SU-DHL-6 (cell line): Measurements from ENCODE around the gene SPINDOC.

Source experiments
- CTCF ChIP-seq: fragments of 200-600 bp; sonication (generic); IDR thresholded peaks from one replicate; pipeline ENCODE4 v1.5.1; 2017; ENCODE audit warnings: antibody characterized with exemption, mild to moderate bottlenecking, low read length, moderate library complexity; ENCODE audit not compliant: insufficient read depth, poor library complexity, severe bottlenecking
- EZH2phosphoT487 ChIP-seq: fragments of 200-600 bp; sonication (generic), shearing (Covaris generic); conservative IDR thresholded peaks from 2 replicates; pipeline ENCODE4 v1.6.1; 2018; ENCODE audit warnings: mild to moderate bottlenecking, antibody characterized with exemption, low read length, moderate library complexity, mixed read lengths

GRCh38 chr11:63785823-63786222 lies 27.4 kb upstream of the SPINDOC start:
- no peak for TF ChIP-seq CTCF
- no peak for TF ChIP-seq EZH2phosphoT487
